Hematopoietic multipotent progenitor cell treated with erythropoietin and hydrocortisone succinate and interleukin-3 and kit ligand, for 17 days (in vitro differentiated cells): ENCODE data around the gene L3MBTL4.

Source experiments
- DNase-seq: peaks from one replicate; pipeline ENCODE4 v3.0.0-alpha.2; 2015; ENCODE audit warnings: low spot score

The L3MBTL4 gene

GRCh38 chr18:5984245-5984644 is 430.5 kb downstream of the L3MBTL4 start:
- DNase-seq = no peak

- DNase-seq = no peak
Measured at GRCh38 chr18:5983488-5983887, 431.2 kb downstream of the L3MBTL4 start.

GRCh38 chr18:5982332-5982731 is 432.4 kb downstream of the L3MBTL4 start:
- DNase-seq = no peak

GRCh38 chr18:5980721-5981120 is 434.0 kb downstream of the L3MBTL4 start:
- DNase-seq = no peak

- no peak for DNase-seq
Measured at GRCh38 chr18:5979971-5980457, 434.7 kb downstream of the L3MBTL4 start.

- DNase-seq = no peak
Measured at GRCh38 chr18:5979176-5979888, 435.4 kb downstream of the L3MBTL4 start.

- DNase-seq = no peak
Measured at GRCh38 chr18:5977022-5977421, 437.7 kb downstream of the L3MBTL4 start.

- DNase-seq = no peak
Measured at GRCh38 chr18:5975111-5976002, 439.4 kb downstream of the L3MBTL4 start.

- no peak for DNase-seq
Measured at GRCh38 chr18:5974696-5975095, 440.0 kb downstream of the L3MBTL4 start.

GRCh38 chr18:5973099-5973498 is 441.6 kb downstream of the L3MBTL4 start:
- DNase-seq = no peak

GRCh38 chr18:5972298-5972697 is 442.4 kb downstream of the L3MBTL4 start:
- no peak for DNase-seq

- DNase-seq = no peak
Measured at GRCh38 chr18:5969989-5970403, 444.7 kb downstream of the L3MBTL4 start.

GRCh38 chr18:5969355-5969988 is 445.2 kb downstream of the L3MBTL4 start:
- DNase-seq = no peak

GRCh38 chr18:5967666-5968065 is 447.0 kb downstream of the L3MBTL4 start:
- DNase-seq = no peak

GRCh38 chr18:5967007-5967406 is 447.7 kb downstream of the L3MBTL4 start:
- no peak for DNase-seq

GRCh38 chr18:5966514-5966913 is 448.2 kb downstream of the L3MBTL4 start:
- no peak for DNase-seq

- no peak for DNase-seq
Measured at GRCh38 chr18:5964996-5965395, 449.7 kb downstream of the L3MBTL4 start.

GRCh38 chr18:5964596-5964995 is 450.1 kb downstream of the L3MBTL4 start:
- DNase-seq = no peak

GRCh38 chr18:5964108-5964507 is 450.6 kb downstream of the L3MBTL4 start:
- DNase-seq = no peak

GRCh38 chr18:5963267-5963666 is 451.4 kb downstream of the L3MBTL4 start:
- no peak for DNase-seq

GRCh38 chr18:5962362-5962761 is 452.3 kb downstream of the L3MBTL4 start:
- DNase-seq = no peak

GRCh38 chr18:5961828-5962150 is 452.9 kb downstream of the L3MBTL4 start:
- DNase-seq = no peak
